ENCODE results near the gene NEDD8.

Gene NEDD8

GRCh38 chr14:24188251-24189058 lies 43.7 kb downstream of the NEDD8 start, which contains the start of gene IPO4 (continued):
- TF ChIP-seq, protein P1, sequence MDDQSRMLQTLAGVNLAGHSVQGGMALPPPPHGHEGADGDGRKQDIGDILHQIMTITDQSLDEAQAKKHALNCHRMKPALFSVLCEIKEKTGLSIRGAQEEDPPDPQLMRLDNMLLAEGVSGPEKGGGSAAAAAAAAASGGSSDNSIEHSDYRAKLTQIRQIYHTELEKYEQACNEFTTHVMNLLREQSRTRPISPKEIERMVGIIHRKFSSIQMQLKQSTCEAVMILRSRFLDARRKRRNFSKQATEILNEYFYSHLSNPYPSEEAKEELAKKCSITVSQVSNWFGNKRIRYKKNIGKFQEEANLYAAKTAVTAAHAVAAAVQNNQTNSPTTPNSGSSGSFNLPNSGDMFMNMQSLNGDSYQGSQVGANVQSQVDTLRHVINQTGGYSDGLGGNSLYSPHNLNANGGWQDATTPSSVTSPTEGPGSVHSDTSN (CRISPR knock-in tag; IDR thresholded peaks at IDR 0.05): peak; percentile 73; the same call in 1 of the 2 replicates
- TF ChIP-seq GFI1B (tag by site-specific recombination; IDR thresholded peaks at IDR 0.05) (0 out of 2 replicates have a peak, but pooled peaks have one; percentile 27), ZNF114 (tag by site-specific recombination; IDR thresholded peaks at IDR 0.05) (no peak), ZNF600 (tag by site-specific recombination; IDR thresholded peaks at IDR 0.05) (peak; percentile 86), GLI4 (tag by site-specific recombination; IDR thresholded peaks at IDR 0.05) (peak; percentile 63; the same call in 1 of the 2 replicates), RBAK (tag by site-specific recombination; IDR thresholded peaks at IDR 0.05) (no peak), ZNF202 (tag by site-specific recombination; IDR thresholded peaks at IDR 0.05; ENCODE audit: borderline replicate concordance) (no peak), MEIS1 (CRISPR knock-in tag; IDR thresholded peaks at IDR 0.05; ENCODE audit: borderline replicate concordance) (no peak), YY1 (tag by site-specific recombination; IDR thresholded peaks at IDR 0.05) (peak; percentile 71; the same call in 1 of the 2 replicates), ZFP41 (tag by site-specific recombination; IDR thresholded peaks at IDR 0.05; ENCODE audit: borderline replicate concordance) (no peak), KLF10 (tag by site-specific recombination; IDR thresholded peaks at IDR 0.05) (peak; percentile 92), KLF8 (tag by site-specific recombination; IDR thresholded peaks at IDR 0.05) (peak; percentile 99), AEBP2 (tag by site-specific recombination; IDR thresholded peaks at IDR 0.05; ENCODE audit: borderline replicate concordance) (no peak), ZNF274 (IDR thresholded peaks at IDR 0.05; ENCODE audit: low read length) (no peak), ZNF274 (tag by site-specific recombination; IDR thresholded peaks at IDR 0.05; ENCODE audit: borderline replicate concordance) (no peak), ZNF792 (tag by site-specific recombination; IDR thresholded peaks at IDR 0.05) (no peak), ZNF16 (tag by site-specific recombination; IDR thresholded peaks at IDR 0.05; ENCODE audit: low read depth) (no peak), ZNF335 (tag by site-specific recombination; conservative IDR thresholded peaks at IDR 0.05) (peak; percentile 82), KLF1 (tag by site-specific recombination; IDR thresholded peaks at IDR 0.05) (peak; percentile 94), ZNF654 (tag by site-specific recombination; IDR thresholded peaks at IDR 0.05; ENCODE audit: low read depth) (no peak), ZNF391 (tag by site-specific recombination; IDR thresholded peaks at IDR 0.05; ENCODE audit: borderline replicate concordance, low read depth) (peak; percentile 95), ZNF664 (tag by site-specific recombination; IDR thresholded peaks at IDR 0.05) (peak; percentile 88), OSR2 (tag by site-specific recombination; IDR thresholded peaks at IDR 0.05) (peak; percentile 99), FEZF1 (tag by site-specific recombination; IDR thresholded peaks at IDR 0.05) (0 out of 2 replicates have a peak, but pooled peaks have one; percentile 27), ZNF791 (tag by site-specific recombination; IDR thresholded peaks at IDR 0.05) (no peak)
- TF ChIP-seq, protein P2, sequence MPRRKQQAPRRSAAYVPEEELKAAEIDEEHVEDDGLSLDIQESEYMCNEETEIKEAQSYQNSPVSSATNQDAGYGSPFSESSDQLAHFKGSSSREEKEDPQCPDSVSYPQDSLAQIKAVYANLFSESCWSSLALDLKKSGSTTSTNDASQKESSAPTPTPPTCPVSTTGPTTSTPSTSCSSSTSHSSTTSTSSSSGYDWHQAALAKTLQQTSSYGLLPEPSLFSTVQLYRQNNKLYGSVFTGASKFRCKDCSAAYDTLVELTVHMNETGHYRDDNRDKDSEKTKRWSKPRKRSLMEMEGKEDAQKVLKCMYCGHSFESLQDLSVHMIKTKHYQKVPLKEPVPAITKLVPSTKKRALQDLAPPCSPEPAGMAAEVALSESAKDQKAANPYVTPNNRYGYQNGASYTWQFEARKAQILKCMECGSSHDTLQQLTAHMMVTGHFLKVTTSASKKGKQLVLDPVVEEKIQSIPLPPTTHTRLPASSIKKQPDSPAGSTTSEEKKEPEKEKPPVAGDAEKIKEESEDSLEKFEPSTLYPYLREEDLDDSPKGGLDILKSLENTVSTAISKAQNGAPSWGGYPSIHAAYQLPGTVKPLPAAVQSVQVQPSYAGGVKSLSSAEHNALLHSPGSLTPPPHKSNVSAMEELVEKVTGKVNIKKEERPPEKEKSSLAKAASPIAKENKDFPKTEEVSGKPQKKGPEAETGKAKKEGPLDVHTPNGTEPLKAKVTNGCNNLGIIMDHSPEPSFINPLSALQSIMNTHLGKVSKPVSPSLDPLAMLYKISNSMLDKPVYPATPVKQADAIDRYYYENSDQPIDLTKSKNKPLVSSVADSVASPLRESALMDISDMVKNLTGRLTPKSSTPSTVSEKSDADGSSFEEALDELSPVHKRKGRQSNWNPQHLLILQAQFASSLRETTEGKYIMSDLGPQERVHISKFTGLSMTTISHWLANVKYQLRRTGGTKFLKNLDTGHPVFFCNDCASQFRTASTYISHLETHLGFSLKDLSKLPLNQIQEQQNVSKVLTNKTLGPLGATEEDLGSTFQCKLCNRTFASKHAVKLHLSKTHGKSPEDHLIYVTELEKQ (tag by site-specific recombination; IDR thresholded peaks at IDR 0.05; ENCODE audit: borderline replicate concordance): peak; percentile 84
- TF ChIP-seq, protein P3, sequence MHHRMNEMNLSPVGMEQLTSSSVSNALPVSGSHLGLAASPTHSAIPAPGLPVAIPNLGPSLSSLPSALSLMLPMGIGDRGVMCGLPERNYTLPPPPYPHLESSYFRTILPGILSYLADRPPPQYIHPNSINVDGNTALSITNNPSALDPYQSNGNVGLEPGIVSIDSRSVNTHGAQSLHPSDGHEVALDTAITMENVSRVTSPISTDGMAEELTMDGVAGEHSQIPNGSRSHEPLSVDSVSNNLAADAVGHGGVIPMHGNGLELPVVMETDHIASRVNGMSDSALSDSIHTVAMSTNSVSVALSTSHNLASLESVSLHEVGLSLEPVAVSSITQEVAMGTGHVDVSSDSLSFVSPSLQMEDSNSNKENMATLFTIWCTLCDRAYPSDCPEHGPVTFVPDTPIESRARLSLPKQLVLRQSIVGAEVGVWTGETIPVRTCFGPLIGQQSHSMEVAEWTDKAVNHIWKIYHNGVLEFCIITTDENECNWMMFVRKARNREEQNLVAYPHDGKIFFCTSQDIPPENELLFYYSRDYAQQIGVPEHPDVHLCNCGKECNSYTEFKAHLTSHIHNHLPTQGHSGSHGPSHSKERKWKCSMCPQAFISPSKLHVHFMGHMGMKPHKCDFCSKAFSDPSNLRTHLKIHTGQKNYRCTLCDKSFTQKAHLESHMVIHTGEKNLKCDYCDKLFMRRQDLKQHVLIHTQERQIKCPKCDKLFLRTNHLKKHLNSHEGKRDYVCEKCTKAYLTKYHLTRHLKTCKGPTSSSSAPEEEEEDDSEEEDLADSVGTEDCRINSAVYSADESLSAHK (tag by site-specific recombination; IDR thresholded peaks at IDR 0.05): no peak; the same call in 1 of the 2 replicates
- TF ChIP-seq, protein P4, sequence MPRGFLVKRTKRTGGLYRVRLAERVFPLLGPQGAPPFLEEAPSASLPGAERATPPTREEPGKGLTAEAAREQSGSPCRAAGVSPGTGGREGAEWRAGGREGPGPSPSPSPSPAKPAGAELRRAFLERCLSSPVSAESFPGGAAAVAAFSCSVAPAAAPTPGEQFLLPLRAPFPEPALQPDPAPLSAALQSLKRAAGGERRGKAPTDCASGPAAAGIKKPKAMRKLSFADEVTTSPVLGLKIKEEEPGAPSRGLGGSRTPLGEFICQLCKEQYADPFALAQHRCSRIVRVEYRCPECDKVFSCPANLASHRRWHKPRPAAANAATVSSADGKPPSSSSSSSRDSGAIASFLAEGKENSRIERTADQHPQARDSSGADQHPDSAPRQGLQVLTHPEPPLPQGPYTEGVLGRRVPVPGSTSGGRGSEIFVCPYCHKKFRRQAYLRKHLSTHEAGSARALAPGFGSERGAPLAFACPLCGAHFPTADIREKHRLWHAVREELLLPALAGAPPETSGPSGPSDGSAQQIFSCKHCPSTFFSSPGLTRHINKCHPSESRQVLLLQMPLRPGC (tag by site-specific recombination; IDR thresholded peaks at IDR 0.05): peak; percentile 89

Data from HEK293 (cell line).